Left hindlimb (tissue), 1 donor: Measurements from ENCODE around the gene ZNF527.
"Not testable (repeated sequence)": the region's sequence is repeated elsewhere in the genome, so short reads cannot be mapped to it uniquely, and the experiment has no call there.

Source experiments
- DNase-seq: peaks from one replicate; pipeline ENCODE4 v3.0.0-alpha.2; 2018

ZNF527 gene

DNA sequence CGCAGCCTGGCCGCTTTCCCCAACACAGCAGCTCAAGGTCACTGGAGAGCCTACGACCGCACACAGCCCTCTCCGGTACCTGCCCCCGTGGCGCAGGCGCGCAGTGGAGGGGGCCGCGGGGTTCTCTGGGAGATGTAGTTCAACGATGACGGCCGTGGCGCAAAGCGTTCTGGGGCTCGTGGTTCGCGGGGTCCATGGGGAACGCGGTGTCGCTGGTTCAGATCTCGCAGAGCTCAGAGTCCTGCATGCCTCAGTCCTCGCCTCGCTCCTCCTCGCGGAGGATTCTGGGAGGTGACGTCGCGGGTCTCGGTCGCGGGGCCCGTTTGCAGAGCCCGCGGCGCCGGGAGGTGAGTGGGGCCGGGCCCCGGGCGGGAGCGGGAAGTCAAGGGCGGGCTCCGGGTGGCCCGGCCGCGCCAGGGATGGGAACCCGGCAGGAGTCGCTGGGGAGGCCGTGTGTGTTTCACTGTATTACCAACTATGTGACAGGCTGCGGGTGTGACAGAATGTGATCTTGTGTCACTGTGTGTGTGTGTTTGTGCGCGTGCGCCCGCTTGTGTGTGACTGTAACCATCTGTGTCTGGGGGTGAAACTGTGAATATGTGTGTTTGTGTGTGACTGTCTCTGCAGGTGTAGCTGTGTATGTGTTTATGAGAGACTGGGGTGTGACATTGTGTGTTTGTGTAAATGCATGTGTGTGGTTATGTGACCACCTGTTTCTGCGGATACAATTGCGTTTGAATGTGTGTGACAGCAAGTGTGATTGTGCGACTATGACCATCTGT is at the start of gene ZNF527:
ZNF527 (plus strand) TSS at position 220 of the 782 bp plus-strand sequence. CDS start 3,100 bp downstream, outside the sequence.
- peak; percentile 98 for DNase-seq

DNA sequence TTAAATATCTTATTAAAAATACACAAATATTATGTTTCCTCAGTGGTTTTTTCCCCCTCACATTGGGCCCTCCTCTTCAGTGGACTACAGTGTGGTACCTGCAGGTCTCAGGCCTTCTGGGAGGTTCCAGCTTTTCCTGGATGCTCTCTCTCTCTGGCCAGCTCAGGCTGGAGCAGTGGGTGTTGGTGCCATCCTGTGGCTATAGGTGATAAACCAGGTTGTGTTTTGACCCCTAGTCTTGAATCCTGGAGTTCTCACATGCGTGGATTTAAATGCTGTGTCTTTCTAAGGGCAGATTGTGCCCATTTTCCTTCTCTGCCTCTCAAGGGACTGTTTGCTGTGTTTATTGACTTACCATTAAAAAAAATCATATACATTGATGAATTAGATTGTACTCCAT is 41.2 kb upstream of the ZNF527 start:
- DNase-seq, result no peak

DNA sequence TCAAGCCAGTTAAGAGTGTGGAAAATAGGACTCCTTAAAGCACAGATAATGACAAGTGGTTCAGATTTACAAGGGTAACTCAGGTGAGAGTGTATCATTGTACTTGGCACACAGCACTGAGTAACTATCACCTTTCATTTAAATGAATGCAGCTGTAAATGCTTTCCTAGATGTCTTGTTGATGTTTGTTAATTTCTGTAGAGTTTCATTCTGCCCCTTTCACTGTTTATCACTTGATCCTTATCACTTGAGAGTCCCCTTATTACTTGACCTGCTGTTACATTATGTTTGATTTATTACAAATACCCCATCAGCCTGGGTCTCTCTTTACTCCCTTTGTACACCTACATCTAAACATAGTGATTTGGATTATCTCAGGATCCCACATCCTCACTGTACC is 38.1 kb upstream of the ZNF527 start:
- DNase-seq, result no peak

DNA sequence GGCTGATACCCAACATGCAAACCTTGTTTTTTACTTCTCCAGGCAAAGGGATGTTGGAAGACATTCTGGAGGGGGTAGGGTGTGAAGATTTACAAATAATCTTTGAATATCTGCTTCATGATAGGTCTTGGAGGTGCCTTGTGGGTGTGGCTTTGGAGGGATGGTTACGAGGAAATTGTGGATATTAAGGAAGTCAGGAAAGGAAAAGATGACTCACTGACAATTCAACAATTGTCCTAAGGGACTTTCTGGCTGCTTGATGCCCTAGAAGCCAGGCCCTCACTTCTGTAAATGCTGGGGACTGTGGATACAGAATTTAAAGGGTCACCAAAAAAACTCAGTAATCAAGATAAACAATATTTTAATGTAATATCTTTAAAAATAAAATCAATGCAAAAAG is 37.4 kb upstream of the ZNF527 start:
- no peak for DNase-seq

DNA sequence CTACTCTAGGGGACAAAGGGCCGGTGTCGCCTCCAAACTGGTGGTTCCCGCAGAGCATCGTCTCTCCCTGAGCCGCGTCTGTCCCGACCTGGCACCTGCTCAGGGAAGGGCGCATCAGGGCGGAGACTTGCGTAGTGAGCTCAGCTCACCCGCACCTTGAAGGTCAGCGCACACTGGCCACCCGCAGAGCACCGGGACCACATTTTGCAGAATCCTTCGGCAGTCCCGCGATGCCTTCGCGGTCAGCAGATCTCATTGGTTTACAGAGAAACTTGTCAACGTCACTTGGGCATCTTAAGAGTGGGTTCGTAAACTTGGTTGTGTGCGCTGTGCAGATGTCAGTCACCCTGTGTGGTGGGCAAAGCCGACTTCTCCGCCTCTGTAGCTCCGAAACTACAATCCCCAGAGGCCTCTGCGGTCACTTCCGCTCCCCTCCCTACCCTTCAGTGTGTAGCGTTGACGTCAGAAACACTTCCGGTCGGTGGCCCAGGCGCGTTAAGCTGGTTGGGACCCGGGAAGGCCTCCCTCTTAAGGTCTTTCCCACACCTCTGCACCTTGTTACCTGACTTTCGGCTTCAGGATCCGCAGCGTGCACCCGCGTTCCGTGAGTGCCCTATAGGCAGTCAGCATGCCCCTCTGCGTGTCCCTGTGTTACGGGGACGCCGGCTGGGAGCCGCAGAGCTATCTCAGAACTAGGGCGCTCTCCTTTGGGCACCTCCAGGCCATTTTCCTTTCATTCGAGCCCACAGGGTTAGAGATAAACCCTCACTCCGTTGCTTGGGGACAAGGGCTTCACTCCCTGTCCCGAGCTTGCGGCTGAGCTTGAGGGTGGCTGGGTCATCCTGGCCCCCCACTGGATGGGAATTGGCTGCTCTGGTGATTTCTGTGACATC is 36.5 kb upstream of the ZNF527 start:
- DNase-seq, result peak; percentile 93

DNA sequence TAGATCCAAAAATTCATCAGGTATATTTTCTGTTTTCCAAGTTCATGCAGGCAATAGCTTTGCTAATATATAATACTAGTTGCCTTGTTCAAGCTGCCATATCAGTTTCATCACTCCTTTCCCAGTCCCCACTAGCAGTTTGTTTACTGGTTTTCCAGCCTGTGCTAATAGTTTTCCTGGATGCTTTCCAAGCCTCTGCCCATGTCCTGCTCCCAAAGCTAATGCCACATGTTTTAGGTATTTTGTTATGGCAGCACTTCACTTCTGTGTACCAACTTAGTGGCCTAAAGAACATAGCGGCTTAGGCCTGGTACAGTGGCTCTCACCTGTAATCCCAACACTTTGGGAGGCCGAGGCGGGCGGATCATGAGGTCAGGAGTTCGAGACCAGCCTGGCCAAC is 28.1 kb upstream of the ZNF527 start:
- no peak for DNase-seq

DNA sequence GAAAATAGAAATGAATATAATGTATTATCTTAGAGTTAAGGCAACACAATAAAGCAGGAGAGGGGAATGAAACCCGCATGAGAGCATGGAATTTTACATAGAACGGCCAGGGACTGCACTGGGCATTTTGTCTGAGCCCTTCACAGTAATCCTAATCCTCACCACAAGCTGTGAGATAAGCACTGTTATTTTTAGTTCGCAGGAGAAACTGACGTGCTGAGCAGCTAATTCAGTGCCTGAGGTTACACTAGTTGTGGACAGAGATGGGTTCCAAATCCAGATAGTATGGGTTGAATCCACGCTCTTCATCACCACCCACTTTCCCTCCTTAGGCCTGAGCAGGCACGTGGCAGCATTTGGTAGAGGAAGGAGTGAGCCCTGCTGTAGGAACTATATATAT is 24.8 kb upstream of the ZNF527 start:
- DNase-seq, result no peak

DNA sequence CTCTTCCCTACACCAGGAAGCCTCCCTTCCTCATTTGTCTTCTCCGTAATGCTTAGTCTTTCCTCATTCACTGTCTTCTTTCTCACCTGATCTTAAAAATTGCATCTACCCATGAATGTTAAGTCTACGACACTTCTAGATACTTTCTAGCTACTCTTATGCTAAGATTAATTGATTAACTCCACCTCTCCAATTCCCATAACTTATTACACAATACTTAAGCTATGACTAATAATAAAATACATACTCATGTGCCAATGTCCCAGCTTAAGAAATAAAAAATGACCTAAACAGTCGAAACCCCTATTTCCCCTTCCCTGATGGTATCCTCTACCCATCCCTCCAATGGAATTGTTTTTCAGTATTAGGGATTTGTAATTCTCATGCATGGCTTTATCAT is 22.8 kb upstream of the ZNF527 start:
- DNase-seq, result no peak

DNA sequence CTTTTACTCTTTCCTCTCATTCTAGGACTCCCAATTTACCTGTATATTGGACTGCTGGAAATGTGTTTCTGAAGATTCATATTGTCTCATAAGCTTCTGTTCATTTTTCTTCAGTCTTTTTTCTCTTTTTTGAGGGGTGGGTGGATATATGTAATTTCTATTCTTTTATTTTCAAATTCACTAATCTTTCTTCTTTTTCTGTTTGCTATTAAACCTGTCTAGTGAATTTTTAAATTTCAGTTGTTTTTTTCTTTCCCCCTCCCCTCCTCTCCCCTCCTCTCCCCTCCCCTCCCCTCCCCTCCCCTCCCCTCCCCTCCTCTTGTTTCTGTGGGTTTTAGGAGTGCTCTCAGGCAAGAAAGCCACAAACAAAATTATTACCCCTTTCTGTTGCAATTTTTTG is 16.9 kb upstream of the ZNF527 start:
- no peak for DNase-seq

DNA sequence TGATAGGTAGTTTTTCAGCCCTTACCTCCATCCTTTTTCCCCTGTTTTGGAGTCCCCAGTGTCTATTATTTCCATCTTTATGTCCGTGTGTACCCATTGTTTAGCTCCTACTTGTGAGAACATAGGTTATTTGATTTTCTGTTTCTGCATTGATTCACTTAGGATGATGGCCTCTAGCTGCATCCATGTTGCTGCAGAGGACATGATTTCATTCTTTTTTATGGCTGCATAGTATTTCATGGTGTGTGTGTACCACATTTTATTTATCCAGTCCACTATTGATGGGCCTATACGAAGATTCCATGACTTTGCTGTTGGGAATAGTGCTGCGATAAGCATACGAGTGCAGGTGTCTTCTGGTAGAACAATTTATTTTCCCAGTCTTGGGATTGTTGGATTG is 15.0 kb upstream of the ZNF527 start:
- DNase-seq, result no peak

DNA sequence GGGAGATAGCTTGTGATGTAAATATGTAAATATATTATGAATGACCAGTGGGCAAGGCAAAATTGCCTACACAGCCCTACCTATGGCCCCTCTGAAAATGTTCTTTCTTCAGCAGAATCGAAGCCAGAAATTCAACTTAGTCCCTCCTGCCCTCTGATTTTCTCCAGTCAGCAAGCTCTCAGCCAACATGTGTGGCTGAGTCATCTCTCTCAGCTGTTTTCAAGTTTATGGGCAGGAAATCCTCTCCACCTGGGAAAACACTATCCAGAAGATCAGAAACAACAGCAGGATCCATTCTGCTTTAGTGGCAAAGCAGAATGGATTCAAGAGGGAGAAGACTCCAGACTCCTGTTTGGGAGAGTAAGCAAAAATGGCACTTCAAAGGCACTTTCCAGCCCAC is 8.9 kb upstream of the ZNF527 start:
- no peak for DNase-seq

DNA sequence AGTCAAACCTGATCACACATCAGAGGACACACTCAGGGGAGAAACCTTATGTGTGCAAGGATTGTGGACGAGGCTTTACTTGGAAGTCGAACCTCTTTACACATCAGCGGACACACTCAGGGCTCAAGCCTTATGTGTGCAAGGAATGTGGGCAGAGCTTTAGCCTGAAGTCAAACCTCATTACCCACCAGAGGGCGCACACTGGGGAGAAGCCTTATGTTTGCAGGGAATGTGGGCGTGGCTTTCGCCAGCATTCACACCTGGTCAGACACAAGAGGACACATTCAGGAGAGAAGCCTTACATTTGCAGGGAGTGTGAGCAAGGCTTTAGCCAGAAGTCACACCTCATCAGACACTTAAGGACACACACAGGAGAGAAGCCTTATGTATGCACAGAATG is 8.2 kb upstream of the ZNF527 start:
- DNase-seq, result no peak

DNA sequence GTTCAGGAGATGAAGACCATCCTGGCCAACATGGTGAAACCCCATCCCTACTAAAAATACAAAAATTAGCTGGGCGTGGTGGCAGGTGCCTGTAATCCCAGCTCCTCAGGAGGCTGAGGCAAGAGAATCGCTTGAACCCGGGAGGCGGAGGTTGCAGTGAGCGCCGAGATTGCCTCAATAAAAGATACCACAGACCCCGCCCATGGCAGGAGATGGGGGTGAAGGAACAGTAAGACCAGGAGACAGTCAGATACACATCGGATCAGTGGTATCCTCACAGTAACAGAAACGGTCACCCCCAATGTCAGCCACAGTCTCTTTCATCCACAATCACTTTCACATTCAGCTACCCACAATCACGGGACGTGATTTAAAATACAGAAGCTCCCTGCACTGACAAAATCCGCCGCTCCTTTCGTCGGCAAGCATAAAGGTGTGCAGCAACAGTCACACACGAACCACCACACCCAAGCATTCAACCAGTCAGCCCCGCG is 466 bp upstream of the ZNF527 start:
- not testable (repeated sequence) for DNase-seq

DNA sequence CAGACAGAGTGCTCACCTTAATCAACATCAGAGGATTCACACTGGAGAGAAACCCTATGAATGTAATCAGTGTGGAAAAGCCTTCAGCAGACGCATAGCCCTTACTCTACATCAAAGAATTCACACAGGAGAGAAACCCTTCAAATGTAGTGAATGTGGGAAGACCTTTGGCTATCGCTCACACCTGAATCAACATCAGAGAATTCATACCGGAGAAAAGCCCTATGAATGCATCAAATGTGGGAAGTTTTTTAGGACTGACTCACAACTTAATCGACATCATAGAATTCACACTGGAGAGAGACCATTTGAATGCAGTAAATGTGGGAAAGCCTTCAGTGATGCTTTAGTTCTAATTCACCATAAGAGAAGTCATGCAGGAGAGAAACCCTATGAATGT is 18.3 kb downstream of the ZNF527 start:
- DNase-seq, result no peak

DNA sequence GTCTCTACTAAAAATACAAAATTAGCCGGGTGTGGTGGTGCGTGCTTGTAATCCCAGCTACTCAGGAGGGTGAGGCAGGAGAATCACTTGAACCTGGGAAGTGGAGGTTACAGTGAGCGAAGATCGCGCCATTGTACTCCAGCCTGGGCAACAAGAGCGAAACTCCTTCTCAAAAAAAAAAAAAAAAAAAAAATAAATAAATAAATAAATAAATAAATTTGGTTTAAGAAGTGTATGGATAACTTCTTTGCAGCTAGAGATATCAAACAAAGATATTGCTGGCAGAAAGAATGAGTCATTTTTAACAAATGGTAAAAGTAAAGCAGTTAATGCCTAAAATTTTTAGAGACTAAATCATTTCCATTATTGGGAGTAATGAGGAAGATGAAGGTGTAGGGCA is 20.5 kb downstream of the ZNF527 start:
- DNase-seq, result not testable (repeated sequence)

DNA sequence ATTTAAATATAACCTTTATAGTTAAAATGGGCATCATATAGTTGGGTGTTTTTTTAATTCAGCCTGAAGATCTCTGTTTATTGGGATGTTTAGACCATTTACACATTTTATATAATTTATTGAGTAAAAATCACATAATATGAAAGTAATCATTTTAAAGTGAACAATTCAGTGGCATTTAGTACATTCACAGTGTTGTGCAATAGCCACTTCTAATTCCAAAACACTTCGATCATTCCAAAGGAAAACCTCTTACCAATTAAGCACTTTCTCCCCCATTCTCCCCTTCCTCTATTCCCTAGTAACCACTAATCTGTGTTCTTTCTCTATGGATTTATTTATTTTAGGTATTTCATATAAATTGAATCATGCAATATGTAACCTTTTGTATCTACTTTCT is 30.2 kb downstream of the ZNF527 start:
- no peak for DNase-seq

DNA sequence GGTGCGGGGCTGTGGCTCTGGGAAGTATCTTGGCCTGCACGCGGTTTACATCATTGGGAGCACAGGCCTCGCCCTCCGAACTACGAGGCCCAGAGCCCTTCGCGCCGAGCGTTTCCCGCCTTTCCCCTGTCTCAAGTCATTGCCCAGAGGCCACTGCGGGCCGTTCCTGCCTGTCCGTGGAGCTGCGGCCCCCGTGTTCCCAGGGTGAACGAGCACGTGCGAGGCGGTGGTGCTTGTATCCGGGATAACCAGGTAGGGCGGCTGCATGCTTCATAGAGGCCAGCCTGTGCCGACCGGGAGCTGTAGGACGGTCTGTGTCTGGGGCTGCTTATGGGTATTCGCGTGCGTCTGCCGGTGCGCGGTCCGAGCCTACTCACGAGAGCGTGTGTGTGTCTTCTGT is 32.5 kb downstream of the ZNF527 start:
- DNase-seq, result no peak

DNA sequence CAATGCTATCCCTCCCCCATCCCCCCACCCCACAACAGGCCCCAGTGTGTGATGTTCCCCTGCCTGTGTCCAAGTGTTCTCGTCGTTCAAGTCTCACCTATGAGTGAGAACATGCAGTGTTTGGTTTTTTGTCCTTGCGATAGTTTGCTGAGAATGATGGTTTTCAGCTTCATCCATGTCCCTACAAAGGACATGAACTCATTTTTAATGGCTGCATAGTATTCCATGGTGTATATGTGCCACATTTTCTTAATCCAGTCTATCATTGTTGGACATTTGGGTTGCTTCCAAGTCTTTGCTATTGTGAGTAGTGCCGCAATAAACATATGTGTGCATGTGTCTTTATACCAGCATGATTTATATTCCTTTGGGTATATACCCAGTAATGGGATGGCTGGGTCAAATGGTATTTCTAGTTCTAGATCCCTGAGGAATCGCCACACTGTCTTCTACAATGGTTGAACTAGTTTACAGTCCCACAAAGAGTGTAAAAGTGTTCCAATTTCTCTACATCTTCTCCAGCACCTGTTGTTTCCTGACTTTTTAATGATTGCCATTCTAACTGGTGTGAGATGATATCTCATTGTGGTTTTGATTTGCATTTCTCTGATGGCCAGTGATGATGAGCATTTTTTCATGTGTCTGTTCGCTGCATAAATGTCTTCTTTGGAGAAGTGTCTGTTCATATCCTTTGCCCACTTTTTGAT is 35.4 kb downstream of the ZNF527 start:
- not testable (repeated sequence) for DNase-seq

DNA sequence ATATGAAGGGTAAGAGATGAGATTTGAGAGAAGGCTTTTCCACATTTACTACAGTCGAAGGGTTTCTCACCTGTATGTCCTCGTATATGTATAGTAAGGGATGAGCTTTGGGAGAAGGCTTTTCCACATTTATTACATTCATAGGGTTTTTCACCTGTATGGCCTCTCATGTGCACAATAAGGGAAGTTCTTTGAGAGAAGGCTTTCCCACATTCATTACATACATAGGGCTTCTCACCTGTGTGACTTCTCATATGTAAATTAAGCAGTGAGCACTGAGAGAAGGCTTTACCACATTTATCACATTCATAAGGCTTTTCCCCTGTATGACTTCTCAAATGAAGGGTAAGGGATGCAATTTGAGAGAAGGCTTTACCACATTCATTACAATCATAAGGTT is 41.8 kb downstream of the ZNF527 start:
- no peak for DNase-seq

DNA sequence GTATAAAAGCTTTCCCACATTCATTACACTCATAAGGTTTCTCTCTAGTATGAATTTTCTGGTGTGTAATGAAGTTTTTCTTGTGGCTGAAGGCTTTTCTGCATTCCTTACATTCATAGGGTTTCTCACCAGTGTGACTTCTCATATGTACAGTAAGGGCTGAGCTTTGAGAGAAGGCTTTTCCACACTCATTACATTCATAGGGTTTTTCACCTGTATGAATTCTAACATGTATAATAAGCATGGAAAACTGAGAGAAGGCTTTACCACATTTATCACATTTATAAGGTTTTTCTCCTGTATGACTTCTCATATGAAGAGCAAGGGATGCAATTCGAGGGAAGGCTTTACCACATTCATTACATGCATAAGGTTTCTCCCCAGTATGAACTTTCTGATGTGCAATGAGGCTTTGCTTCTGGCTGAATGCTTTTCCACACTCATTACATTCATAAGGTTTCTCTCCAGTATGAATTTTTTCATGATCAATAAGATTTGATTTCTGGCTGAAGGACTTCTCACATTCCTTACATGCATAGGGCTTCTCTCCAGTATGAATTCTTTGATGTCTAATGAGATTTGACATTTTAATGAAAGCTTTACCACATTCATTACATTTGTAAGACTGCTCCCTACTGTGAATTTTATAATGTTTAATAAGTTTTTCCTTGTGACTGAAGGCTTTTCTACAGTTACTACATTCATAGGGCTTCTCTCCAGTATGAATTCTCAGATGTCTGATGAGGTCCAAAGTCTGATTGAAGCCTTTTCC is 42.6 kb downstream of the ZNF527 start:
- no peak for DNase-seq
